BLaER1 treated with 17β-estradiol and CSF1 and Interleukin-3, amounts not matched to agents 10 nM and 100 nM (cell line): ENCODE data around the gene TTC33.
"Not testable (repeated sequence)": the region's sequence is repeated elsewhere in the genome, so short reads cannot be mapped to it uniquely, and the experiment has no call there.

ENCODE experiments used
- H3K27ac ChIP-seq, 11 experiments: shearing (Covaris generic); formaldehyde crosslinking; 2 replicates each; pipeline ENCODE4 v1.8.1; 2022
- H3K27me3 ChIP-seq, 11 experiments: shearing (Covaris generic); formaldehyde crosslinking; 2 replicates each; pipeline ENCODE4 v1.8.1; 2022
- H3K36me3 ChIP-seq, 11 experiments: shearing (Covaris generic); formaldehyde crosslinking; 2 replicates each; pipeline ENCODE4 v1.8.1; 2022
- H3K4me1 ChIP-seq, 10 experiments: shearing (Covaris generic); formaldehyde crosslinking; 2 replicates each; pipeline ENCODE4 v1.8.1; 2022
- H3K4me2 ChIP-seq, 11 experiments: shearing (Covaris generic); formaldehyde crosslinking; 2 replicates each; pipeline ENCODE4 v1.8.1; 2022
- H3K4me3 ChIP-seq, 10 experiments: shearing (Covaris generic); formaldehyde crosslinking; 2 replicates each; pipeline ENCODE4 v1.8.1; 2022
- H3K9ac ChIP-seq, 11 experiments: shearing (Covaris generic); formaldehyde crosslinking; 2 replicates each; pipeline ENCODE4 v1.8.1; 2022
- H3K9me3 ChIP-seq, 11 experiments: shearing (Covaris generic); formaldehyde crosslinking; replicated peaks in 1 of 11; 2 replicates each; pipeline ENCODE4 v1.8.1; 2022
- H4K20me1 ChIP-seq, 11 experiments: shearing (Covaris generic); formaldehyde crosslinking; 2 replicates each; pipeline ENCODE4 v1.8.1; 2022
- Cebpa-rat ChIP-seq, 11 experiments: shearing (Covaris generic); IDR thresholded peaks; 2 replicates each; pipeline ENCODE4 v1.8.1; 2022

TTC33 gene

GRCh38 chr5:40796487-40796889 is 40.7 kb upstream of the TTC33 start:
- TF ChIP-seq Cebpa-rat (IDR thresholded peaks at IDR 0.05) = 0 out of 22 replicates have a peak, but pooled peaks of 1 of the 11 experiments have one; percentile 10
- peak overlapping the region; percentile 86 to 95 (median 89); a peak in 20 of 22 replicates for H3K9ac ChIP-seq
- H4K20me1 ChIP-seq = peaks cover 20 to 54% (median 51%) of the 10 kb centered on the region in 11 experiments; a peak in 21 of 22 replicates
- peak overlapping the region; percentile 69 to 88 (median 80) for H3K4me3 ChIP-seq
- peak overlapping the region; percentile 75 to 95 (median 87) for H3K4me2 ChIP-seq
- H3K27me3 ChIP-seq = no peaks in the 10 kb centered on the region
- peaks cover 19 to 32% (median 30%) of the 10 kb centered on the region in 10 experiments for H3K4me1 ChIP-seq
- H3K9me3 ChIP-seq = peaks cover 0 to 8% (median 0%) of the 10 kb centered on the region in 11 experiments; a peak in 2 of 22 replicates
- H3K27ac ChIP-seq = peak overlapping the region in 9 of 11 experiments; percentile 86 to 95 (median 92); a peak in 16 of 22 replicates
- peaks cover 0 to 34% (median 25%) of the 10 kb centered on the region in 11 experiments; a peak in 13 of 22 replicates for H3K36me3 ChIP-seq

DNA sequence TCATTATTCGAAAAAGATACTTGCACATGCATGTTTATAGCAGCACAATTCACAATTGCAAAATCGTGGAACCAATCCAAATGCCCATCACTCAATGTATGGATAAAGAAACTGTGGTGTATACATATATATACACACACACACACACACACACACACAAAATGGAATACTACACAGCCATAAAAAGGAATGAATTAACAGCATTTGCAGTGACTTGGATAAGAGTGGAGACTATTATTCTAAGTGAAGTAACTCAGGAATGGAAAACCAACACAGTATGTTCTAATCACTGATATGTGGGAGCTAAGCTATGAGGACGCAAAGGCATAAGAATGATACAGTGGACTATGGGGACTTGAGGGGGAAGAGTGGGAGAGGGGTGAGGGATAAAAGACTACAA is 39.1 kb upstream of the TTC33 start:
- Histone ChIP-seq H3K36me3 (peaks cover 0 to 42% (median 27%) of the 10 kb centered on the region in 11 experiments; a peak in 16 of 22 replicates), H3K4me2 (0 out of 22 replicates have a peak overlapping the region, but pooled peaks of 1 of the 11 experiments have one; percentile 88), H4K20me1 (peaks cover 30 to 70% (median 67%) of the 10 kb centered on the region in 11 experiments; a peak in 21 of 22 replicates), H3K4me1 (peaks cover 20 to 38% (median 28%) of the 10 kb centered on the region in 10 experiments)
- H3K9ac ChIP-seq, H3K27me3 ChIP-seq, H3K9me3 ChIP-seq, H3K27ac ChIP-seq, H3K4me3 ChIP-seq: not testable (repeated sequence)

DNA sequence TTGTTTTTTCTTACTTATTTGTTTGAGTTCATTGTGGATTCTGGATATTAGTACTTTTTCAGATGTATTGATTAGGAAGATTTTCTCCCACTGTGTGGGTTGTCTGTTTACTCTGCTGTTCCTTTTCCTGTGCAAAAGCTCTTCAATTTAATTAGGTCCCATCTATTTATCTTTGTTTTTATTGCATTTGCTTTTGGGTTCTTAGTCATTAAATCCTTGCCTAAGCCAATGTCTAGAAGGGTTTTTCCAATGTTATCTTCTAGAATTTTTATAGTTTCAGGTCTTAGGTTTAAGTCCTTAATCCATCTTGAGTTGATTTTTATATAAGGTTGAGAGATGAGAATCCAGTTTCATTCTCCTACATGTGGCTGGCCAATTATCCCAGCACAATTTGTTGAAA is 38.6 kb upstream of the TTC33 start:
- not testable (repeated sequence) for H3K27ac ChIP-seq, H3K4me2 ChIP-seq, H3K4me3 ChIP-seq, H3K27me3 ChIP-seq, H3K9ac ChIP-seq
- H3K4me1 ChIP-seq = peaks cover 19 to 38% (median 24%) of the 10 kb centered on the region in 10 experiments
- H3K36me3 ChIP-seq = peaks cover 0 to 47% (median 31%) of the 10 kb centered on the region in 11 experiments; a peak in 17 of 22 replicates
- peaks cover 30 to 75% (median 72%) of the 10 kb centered on the region in 11 experiments; a peak in 21 of 22 replicates for H4K20me1 ChIP-seq
- H3K9me3 ChIP-seq = peaks cover 0 to 10% (median 0%) of the 10 kb centered on the region in 11 experiments; a peak in 4 of 22 replicates

DNA sequence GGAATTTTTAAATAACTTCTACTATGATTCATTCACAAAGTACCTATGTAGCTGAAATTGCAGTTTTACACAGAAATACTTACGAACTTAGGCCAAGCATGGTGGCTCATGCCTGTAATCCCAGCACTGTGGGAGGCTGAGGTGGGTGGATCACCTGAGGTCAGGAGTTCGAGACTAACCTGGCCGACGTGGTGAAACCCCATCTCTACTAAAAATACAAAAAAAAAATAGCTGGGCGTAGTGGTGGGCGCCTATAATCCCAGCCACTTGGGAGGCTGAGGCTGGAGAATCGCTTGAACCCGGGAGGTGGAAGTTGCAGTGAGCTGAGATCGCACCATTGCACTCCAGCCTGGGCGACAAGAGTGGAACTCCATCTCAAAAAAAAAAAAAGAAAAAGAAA is 36.9 kb upstream of the TTC33 start:
- H3K4me2 ChIP-seq = not testable (repeated sequence)

GRCh38 chr5:40791715-40792139 is 36.0 kb upstream of the TTC33 start:
- H3K4me1 ChIP-seq = peaks cover 9 to 30% (median 15%) of the 10 kb centered on the region in 10 experiments
- H3K9me3 ChIP-seq = peaks cover 15 to 36% (median 24%) of the 10 kb centered on the region in 11 experiments
- no peak overlapping the region for H3K9ac ChIP-seq
- no peak overlapping the region for H3K27ac ChIP-seq
- H4K20me1 ChIP-seq = peaks cover 30 to 96% (median 81%) of the 10 kb centered on the region in 11 experiments; a peak in 21 of 22 replicates
- no peaks in the 10 kb centered on the region for H3K27me3 ChIP-seq
- no peak overlapping the region for H3K4me3 ChIP-seq
- TF ChIP-seq Cebpa-rat (IDR thresholded peaks at IDR 0.05) = no peak
- H3K36me3 ChIP-seq = peaks cover 15 to 72% (median 52%) of the 10 kb centered on the region in 11 experiments
- no peak overlapping the region for H3K4me2 ChIP-seq

More for the DNA sequence above, 36.9 kb upstream of the TTC33 start:
- not testable (repeated sequence) for H3K9ac ChIP-seq, H3K4me3 ChIP-seq, H3K27ac ChIP-seq, H3K27me3 ChIP-seq
- H4K20me1 ChIP-seq = peaks cover 30 to 92% (median 85%) of the 10 kb centered on the region in 11 experiments; a peak in 21 of 22 replicates
- peaks cover 12 to 33% (median 18%) of the 10 kb centered on the region in 10 experiments for H3K4me1 ChIP-seq
- H3K36me3 ChIP-seq = peaks cover 13 to 63% (median 45%) of the 10 kb centered on the region in 11 experiments
- peaks cover 13 to 27% (median 16%) of the 10 kb centered on the region in 11 experiments for H3K9me3 ChIP-seq

GRCh38 chr5:40790947-40791593 is 35.3 kb upstream of the TTC33 start:
- Histone ChIP-seq H4K20me1 (peaks cover 23 to 96% (median 81%) of the 10 kb centered on the region in 11 experiments; a peak in 20 of 22 replicates), H3K27me3 (no peaks in the 10 kb centered on the region), H3K9me3 (peaks cover 15 to 39% (median 26%) of the 10 kb centered on the region in 11 experiments), H3K9ac (no peak overlapping the region), H3K36me3 (peaks cover 15 to 78% (median 57%) of the 10 kb centered on the region in 11 experiments), H3K4me1 (peaks cover 3 to 24% (median 8%) of the 10 kb centered on the region in 10 experiments), H3K27ac (no peak overlapping the region), H3K4me3 (no peak overlapping the region), H3K4me2 (no peak overlapping the region)
- no peak for TF ChIP-seq Cebpa-rat (IDR thresholded peaks at IDR 0.05)

DNA sequence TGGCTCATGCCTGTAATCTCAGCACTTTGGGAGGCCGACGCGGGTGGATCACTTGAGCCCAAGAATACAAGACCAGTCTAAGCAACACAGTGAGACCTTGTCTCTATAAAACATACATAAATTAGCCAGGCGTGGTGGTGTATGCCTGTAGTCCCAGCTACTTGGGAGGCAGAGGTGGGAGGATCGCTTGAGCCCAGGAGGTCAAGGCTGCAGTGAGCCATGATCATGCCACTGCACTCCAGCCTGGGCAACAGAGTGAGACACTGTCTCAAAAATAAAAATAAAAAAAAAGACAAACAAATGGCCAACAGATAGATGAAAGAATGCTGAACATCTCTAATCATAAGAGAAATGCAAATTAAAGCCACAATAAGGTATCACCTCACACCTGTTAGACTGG is 33.2 kb upstream of the TTC33 start:
- not testable (repeated sequence) for H3K4me2 ChIP-seq, H3K27ac ChIP-seq, H3K27me3 ChIP-seq, H3K9ac ChIP-seq, H3K4me3 ChIP-seq
- H3K36me3 ChIP-seq = peaks cover 15 to 68% (median 49%) of the 10 kb centered on the region in 11 experiments
- peaks cover 29 to 100% (median 86%) of the 10 kb centered on the region in 11 experiments; a peak in 21 of 22 replicates for H4K20me1 ChIP-seq
- H3K4me1 ChIP-seq = peaks cover 0 to 15% (median 0%) of the 10 kb centered on the region in 10 experiments; a peak in 3 of 20 replicates
- peaks cover 15 to 37% (median 26%) of the 10 kb centered on the region in 11 experiments for H3K9me3 ChIP-seq

DNA sequence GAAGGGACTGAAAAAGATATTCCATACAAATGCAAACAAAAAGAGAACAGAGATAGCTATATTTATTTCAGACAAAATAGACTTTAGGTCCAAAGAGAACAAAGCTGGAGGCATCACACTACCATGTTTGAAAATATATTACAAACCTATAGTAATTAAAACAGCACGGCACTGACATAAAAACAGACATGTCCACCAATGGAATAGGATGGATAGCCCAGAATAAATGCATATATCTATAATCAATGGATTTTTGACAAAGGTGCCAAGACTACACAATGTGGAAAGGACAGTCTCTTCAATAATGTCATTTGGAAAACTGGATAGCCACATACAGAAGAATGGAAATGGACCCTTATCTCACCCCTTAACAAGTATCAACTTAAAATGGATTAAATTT is 32.2 kb upstream of the TTC33 start:
- TF ChIP-seq Cebpa-rat (IDR thresholded peaks at IDR 0.05) = no peak

DNA sequence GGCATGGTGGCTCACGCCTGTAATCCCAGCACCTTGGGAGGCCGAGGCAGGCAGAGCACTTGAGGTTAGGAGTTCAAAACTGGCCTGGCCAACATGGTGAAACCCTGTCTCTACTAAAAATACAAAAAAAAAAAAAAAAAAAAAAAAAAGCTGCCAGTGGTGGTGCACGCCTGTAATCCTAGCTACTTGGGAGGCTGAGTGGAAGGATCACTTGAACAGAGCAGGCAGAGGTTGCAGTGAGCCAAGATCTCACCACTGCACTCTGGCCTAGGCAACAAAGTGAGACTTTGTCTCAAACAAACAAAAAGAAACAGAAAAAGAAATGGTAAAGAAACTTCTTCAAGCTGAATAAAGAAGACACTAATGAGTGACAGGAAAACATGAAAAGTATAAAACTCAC is 30.9 kb upstream of the TTC33 start:
- not testable (repeated sequence) for H3K27ac ChIP-seq, H3K4me2 ChIP-seq, H3K9ac ChIP-seq, H3K4me3 ChIP-seq, H3K27me3 ChIP-seq
- H3K9me3 ChIP-seq = peaks cover 15 to 35% (median 26%) of the 10 kb centered on the region in 11 experiments
- H3K36me3 ChIP-seq = peaks cover 15 to 58% (median 44%) of the 10 kb centered on the region in 11 experiments
- H3K4me1 ChIP-seq = peaks cover 0 to 20% (median 0%) of the 10 kb centered on the region in 10 experiments; a peak in 3 of 20 replicates
- peaks cover 39 to 100% (median 87%) of the 10 kb centered on the region in 11 experiments; a peak in 21 of 22 replicates for H4K20me1 ChIP-seq

More for the DNA sequence above, 32.2 kb upstream of the TTC33 start:
- H3K4me1 ChIP-seq = peaks cover 0 to 15% (median 0%) of the 10 kb centered on the region in 10 experiments; a peak in 3 of 20 replicates
- no peak overlapping the region for H3K4me3 ChIP-seq
- no peaks in the 10 kb centered on the region for H3K27me3 ChIP-seq
- no peak overlapping the region for H3K4me2 ChIP-seq
- peaks cover 15 to 35% (median 26%) of the 10 kb centered on the region in 11 experiments for H3K9me3 ChIP-seq
- H4K20me1 ChIP-seq = peaks cover 35 to 100% (median 87%) of the 10 kb centered on the region in 11 experiments; a peak in 21 of 22 replicates
- H3K9ac ChIP-seq = no peak overlapping the region
- peaks cover 15 to 63% (median 48%) of the 10 kb centered on the region in 11 experiments for H3K36me3 ChIP-seq
- H3K27ac ChIP-seq = no peak overlapping the region
